Hematopoietic multipotent progenitor cell treated with erythropoietin and hydrocortisone succinate and interleukin-3 and kit ligand, for 17 days (in vitro differentiated cells): ENCODE measurements around the gene PIP5K1C.

Experiments used
- DNase-seq: peaks from one replicate; pipeline ENCODE4 v3.0.0-alpha.2; 2015; ENCODE audit warnings: low spot score

Gene PIP5K1C, protein sequence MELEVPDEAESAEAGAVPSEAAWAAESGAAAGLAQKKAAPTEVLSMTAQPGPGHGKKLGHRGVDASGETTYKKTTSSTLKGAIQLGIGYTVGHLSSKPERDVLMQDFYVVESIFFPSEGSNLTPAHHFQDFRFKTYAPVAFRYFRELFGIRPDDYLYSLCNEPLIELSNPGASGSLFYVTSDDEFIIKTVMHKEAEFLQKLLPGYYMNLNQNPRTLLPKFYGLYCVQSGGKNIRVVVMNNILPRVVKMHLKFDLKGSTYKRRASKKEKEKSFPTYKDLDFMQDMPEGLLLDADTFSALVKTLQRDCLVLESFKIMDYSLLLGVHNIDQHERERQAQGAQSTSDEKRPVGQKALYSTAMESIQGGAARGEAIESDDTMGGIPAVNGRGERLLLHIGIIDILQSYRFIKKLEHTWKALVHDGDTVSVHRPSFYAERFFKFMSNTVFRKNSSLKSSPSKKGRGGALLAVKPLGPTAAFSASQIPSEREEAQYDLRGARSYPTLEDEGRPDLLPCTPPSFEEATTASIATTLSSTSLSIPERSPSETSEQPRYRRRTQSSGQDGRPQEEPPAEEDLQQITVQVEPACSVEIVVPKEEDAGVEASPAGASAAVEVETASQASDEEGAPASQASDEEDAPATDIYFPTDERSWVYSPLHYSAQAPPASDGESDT

DNA sequence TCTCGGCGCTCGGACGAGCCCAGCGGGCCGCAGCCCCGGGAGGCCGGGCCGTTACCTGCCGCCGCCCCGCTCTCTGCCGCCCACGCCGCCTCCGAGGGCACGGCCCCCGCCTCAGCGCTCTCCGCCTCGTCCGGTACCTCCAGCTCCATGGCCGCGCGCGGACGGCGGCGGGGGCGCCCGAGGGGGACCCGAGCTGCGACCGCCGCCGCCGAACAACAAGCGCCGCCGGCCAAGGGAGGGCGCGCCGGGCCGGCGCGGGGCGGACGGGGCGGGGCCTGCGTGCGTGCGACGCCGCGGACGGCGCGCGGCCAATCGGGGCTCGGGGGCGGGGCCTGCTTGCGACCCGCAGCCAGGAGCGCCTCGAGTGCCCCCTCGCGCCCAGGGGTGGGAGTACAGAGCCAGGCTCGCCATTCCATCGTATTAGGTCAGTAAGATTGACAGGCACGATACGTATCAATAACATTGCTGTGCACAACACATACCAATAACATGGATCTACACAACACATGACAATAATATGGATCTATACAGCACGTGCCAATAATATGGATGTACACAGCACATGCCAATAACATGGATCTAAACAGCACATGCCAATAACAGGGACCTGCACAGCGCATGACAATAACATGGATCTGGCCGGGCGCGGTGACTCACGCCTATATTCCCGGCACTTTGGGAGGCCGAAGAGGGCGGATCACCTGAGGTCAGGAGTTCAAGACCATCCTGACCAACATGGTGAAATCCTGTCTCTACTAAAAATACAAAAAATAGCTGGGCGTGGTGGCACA is at the start of gene PIP5K1C:
TSS of gene PIP5K1C (minus strand) at position 227 of the 791 bp plus-strand sequence. CDS start at position 149, 78 bp downstream.
- DNase-seq, result peak; percentile 91

DNA sequence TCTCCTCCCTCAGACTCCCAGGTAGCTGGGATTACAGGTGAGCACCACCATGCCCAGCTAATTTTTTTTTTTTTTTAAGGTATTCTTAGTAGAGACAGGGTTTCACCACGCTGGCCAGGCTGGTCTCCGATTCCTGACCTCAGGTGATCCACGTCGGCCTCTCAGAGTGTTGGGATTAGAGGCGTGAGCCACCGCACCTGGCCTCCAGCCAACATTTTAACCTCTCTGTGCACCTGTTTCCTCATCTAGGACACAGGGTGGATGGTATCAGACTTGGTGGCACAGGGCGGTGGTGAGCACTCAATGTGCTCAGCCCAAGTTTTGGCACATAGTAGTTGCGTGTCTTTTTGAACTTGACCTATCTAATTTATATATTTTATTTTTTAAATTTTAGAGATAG is 48.7 kb upstream of the PIP5K1C start:
- no peak for DNase-seq

DNA sequence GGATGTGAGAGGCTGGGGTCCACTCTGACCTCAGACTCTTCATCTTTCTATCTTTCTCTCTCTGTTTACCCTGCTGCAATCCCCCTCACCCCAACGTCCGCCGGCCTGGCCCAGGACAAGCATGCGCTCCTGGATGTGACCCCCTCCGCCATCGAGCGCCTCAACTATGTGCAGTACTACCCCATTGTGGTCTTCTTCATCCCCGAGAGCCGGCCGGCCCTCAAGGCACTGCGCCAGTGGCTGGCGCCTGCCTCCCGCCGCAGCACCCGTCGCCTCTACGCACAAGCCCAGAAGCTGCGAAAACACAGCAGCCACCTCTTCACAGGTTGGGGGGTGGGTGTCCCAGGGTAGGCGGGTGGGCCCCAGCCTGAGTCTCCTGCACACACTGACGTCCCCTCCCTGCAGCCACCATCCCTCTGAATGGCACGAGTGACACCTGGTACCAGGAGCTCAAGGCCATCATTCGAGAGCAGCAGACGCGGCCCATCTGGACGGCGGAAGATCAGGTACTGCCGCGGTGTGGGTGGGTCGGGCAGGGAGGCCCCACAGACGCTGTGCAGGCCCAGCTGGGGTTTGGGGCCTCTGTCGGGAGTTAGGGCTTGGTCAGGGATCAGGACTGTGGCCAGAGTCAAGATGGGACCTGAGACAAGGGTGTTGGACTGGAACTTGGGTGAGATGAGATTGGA is 46.2 kb upstream of the PIP5K1C start:
- DNase-seq, result no peak

DNA sequence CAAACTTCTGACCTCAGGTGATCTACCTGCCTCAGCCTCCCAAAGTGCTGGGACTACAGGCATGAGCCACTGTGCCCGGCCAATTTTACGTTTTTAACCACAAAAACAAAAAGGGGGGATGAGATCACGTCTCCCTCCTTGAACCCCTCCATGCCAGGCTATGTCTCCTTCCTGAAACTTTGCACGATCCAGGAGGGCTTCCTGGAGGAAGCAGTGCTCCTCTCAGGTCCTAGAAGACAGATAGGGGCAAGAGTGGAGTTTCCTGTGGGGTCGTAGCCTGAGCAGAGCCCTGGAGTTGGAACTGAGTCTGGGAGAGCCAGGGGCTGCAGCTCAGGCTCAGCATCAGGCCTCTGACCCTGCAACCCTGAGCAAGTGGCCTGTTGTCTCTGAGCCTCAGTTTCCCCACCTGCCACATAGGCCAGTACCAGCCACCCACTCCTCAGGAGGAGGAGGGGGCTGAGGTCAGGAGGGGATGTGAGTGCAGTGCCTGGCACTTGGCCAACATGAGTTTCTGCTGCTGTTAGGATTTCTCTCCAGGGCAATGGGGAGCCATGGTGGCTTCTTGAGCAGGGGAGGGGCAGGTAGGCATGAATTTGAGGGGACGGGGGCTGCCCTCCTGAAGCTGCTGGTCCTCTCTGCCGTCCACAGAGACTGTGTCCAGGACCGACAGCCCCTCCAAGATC is 45.2 kb upstream of the PIP5K1C start:
- no peak for DNase-seq

DNA sequence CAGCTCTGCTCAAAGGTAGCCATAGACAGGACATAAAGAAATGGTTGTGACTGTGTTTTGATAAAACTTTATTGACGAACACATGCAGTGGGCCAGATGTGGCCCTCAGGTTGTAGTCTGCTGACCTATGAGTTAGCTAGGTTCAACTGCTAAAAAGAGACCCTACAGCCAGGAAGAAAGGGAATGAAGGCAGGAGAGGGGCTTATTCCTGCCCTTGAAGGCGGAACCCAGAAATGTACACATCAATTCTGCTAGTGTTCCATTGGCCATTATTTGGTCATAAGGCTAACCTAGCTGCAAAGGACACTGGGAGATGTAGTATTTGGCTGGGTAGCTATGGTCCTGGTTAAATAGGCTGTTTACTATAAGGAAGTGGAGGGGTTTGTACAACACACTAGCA is 43.2 kb upstream of the PIP5K1C start:
- no peak for DNase-seq

DNA sequence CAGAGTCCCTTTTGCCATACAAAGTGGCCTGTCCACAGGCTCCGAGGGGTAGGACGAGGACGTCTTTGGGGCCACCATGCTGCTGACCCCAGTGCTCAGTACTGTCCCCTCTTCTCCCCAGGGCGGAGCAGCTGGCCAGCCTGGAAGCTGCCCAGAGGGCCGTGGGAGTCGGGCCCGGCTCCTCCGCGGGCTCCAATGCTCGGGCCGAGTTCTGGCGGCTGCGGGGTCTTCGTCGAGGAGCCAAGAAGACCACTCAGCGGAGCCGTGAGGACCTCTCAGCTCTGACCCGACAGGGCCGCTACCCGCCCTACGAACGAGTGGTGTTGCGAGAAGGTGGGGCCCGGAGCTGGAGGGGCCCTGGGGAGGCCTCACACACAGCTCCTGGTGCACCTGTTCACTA is 40.2 kb upstream of the PIP5K1C start:
- no peak for DNase-seq

DNA sequence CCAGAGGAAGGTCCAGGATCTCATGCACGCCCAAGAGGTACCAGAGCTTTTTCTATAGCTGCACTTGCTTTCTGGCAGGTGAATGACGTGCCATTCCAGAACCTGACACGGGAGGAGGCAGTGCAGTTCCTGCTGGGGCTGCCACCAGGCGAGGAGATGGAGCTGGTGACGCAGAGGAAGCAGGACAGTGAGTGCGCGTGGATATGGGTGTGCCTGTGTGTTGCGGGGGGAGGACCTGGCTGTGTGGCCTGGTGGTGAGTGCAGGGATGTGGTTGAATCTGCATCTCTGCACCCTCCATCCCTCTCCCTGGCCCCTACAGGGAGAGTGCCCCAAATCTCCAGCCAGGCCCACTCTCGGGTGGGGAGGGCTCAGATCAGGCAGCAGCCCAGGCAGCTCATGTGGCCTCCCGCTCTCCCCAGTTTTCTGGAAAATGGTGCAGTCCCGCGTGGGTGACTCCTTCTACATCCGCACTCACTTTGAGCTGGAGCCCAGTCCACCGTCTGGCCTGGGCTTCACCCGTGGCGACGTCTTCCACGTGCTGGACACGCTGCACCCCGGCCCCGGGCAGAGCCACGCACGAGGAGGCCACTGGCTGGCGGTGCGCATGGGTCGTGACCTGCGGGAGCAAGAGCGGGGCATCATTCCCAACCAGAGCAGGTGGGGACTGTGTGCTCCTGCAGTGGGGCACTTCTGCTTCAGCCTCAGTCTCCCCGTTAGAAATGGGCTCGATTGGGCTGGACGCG is 38.4 kb upstream of the PIP5K1C start:
- no peak for DNase-seq

DNA sequence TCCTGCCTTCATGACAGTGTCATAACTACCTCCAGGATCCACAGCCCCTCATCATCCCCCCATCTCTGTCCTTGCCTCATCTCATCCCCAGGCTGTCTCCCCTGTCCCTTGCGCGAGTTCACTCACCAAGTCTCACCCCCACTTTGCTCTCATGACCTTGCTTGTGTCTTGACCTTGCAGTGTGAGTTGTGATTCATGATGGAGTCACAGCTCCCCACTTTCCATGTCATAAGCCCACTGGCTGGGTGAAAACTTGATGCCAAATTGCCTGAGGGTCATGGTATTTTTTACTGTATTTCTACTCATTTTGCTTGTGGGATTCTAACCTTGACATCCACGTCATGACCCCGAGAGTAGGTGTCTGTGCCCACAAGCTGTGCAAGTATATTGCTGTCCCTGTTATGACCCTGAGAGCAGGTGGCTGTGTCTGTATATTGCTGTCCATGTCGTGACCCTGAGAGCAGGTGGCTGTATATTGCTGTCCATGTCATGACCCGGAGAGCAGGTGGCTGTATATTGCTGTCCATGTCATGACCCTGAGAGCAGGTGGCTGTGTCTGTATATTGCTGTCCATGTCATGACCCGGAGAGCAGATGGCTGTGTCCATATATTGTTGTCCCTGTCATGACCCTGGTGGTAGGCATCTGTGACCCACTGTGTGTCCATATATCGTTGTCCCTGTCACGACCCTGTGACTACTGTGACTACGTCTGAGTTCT is 37.4 kb upstream of the PIP5K1C start:
- DNase-seq, result no peak

DNA sequence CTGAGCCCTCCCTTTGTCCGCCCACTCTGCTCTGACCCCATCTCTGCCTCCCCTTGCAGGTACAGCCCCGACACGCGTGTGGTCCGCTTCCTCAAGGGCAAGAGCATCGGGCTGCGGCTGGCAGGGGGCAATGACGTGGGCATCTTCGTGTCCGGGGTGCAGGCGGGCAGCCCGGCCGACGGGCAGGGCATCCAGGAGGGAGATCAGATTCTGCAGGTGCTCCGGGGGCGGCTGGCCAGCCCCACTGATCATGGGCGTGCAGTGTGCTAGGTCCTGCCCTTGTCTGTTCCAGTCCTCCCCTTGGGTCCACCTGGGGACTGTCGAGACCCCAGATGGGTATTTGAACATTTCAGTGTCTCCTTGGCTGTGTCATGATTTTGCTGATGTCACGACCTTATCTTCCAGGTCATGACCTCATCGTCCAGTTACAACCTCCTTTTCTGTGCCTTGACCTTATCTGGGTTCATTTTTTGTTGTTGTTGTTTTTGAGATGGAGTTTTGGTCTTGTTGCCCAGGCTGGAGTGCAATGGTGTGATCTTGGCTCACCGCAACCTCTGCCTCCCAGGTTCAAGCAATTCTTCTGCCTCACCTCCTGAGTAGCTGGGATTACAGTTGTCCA is 35.9 kb upstream of the PIP5K1C start:
- DNase-seq, result no peak

DNA sequence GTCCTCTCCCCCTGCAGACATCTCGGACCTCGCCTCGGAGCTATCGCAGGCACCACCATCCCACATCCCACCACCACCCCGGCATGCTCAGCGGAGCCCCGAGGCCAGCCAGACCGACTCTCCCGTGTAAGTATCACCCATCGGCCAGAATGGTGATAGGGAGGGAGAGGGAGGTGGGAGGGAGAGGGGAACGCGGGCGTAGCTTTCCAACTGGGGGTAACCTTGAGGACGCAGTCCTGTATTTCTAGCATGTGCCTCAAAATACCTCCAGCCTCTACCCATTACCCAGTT is 34.0 kb upstream of the PIP5K1C start:
- no peak for DNase-seq

DNA sequence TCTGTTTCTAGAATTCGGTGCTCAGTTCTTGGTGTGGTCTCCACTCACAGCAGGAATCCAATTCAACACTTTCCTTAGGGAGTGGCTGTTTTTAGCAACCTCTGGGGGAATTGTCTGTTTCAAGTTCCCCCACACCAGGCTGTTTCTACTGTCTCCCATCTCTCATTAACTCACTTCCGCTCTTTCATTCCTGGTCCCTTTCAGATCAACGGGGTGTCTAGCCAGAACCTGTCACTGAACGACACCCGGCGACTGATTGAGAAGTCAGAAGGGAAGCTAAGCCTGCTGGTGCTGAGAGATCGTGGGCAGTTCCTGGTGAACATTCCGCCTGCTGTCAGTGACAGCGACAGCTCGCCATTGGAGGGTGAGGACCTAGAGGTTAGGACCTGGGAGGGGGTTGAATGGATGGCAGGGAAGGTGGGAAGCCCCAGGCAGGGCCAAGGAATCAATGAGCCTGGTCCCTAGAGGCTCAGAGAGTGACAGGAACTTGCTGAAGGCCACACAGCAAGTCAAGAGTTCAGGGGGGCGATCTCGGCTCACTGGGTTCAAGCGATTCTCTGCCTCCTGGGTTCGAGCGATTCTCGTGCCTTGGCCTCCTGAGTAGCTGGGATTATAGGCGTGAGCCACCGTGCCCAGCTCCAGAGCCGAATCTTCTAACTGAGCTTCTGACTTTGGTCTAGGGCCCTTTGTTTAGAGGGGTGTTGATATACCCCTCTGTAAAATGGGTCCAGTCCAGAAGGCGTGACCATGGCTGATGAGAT is 33.5 kb upstream of the PIP5K1C start:
- no peak for DNase-seq

DNA sequence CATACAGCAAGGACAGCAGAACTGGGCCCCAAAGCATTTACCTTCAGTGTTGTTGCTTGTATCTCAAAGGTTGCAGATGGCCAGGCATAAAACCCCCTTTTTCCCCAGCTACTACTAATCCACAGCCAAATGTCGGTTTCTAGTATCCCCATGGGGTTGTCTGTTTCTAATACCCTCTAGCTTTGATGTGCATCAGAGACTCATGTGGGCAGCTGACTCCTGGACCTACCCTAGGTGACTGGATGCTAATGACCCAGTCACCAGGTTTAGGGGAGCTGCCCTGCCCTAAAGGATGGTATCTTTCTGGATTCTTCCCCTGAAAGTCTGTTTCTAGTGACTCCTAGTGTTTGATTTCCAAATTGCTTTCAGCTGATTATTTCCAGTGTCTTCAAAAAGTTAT is 31.8 kb upstream of the PIP5K1C start:
- DNase-seq, result no peak

DNA sequence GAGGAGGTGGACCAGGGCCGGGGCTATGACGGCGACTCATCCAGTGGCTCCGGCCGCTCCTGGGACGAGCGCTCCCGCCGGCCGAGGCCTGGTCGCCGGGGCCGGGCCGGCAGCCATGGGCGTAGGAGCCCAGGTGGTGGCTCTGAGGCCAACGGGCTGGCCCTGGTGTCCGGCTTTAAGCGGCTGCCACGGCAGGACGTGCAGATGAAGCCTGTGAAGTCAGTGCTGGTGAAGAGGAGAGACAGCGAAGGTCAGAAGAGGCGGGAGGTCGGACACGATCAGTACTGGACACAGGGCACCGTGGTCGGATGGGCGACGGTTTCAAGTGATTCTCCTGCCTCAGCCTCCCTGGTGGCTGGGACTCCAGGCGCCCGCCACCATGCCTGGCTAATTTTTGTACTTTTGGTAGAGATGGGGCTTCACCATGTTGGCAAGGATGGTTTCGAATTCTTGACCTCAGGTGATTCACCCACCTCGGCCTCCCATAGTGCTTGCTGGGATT is 30.2 kb upstream of the PIP5K1C start:
- DNase-seq, result no peak

DNA sequence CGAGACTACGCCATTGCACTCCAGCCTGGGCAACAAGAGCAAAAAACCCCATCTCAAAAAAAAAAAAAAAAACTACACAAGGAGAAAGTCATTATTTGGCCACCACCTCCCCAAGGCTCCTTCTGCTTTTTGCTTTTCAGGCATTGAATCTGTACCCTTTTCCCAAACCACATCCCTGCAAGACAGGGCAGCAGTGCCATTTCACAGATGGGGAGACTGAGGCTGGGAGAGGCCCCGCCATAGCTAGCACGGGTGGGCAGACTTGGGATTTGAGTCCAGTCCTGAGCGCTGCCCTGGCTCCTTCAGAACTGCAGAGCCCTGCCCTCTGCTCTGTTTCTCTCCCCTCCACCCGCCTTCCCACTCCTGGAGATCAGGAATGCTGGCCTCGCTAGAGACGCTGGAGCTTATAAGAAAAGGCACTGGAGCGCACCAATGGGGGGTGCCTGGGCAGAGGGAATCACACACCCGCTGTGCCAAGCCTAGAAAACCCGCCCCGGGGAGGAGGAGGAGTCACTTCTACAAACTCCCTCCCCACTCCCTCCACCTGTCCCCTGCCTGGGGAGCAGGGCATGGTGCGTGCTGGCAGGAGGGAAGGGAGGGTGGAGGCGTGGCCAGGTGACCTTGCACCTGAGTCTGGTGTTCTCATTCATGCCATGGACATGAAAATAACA is 25.5 kb upstream of the PIP5K1C start:
- DNase-seq, result no peak

DNA sequence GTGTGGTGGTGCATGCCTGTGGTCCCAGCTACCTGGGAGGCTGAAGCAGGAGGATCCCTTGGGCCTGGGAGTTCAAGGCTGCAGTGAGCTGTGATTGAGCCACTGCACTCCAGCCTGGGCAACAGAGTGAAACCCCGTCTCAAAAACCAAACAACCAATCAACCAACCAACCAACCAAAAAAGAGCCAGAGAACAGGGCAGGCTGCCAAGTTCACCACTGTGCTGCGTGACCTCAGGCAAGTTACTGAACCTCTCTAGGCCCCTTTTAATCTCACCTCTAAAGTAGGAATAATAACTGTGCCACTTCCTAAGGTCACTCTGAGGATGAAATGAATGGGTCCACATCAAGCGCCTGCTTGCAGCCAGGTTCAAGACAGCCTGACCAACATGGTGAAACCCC is 24.9 kb upstream of the PIP5K1C start:
- no peak for DNase-seq

DNA sequence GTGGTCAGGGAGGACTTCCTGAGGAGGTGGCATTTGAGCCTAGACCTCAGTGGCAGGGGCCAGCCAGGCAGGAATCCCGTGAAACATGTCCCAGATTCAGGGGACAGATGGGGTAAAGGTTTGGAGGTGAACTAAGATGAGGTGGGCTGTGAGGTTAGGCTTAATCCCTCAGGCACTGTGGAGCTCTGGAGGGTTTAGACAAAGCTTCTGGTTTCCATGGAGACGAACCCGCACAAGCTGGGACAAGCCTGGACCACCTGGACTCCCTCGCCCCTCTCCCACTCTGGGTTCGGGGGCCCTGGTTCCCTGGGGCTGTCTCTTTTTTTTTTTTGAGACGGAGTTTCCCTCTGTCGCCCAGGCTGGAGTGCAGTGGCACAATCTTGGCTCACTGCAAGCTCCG is 23.6 kb upstream of the PIP5K1C start:
- DNase-seq, result no peak

DNA sequence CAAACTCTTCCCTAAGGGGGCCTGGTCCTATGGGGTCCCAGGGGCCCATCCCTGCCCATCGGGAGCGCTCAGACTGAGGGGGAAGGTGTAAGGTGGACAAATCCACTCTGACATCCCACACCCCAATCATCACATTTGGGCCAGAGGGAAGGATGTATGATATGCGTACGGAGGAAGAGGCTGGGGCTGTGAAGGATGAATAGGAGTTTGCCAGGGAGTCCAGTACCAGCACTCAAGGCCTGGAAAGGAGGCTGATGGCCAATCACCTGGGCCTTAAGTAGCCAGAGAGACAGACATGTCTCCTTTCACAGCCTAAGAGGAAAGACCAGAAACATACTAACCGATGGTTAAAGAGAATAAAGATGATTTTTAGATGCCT is 22.8 kb upstream of the PIP5K1C start:
- DNase-seq, result no peak

DNA sequence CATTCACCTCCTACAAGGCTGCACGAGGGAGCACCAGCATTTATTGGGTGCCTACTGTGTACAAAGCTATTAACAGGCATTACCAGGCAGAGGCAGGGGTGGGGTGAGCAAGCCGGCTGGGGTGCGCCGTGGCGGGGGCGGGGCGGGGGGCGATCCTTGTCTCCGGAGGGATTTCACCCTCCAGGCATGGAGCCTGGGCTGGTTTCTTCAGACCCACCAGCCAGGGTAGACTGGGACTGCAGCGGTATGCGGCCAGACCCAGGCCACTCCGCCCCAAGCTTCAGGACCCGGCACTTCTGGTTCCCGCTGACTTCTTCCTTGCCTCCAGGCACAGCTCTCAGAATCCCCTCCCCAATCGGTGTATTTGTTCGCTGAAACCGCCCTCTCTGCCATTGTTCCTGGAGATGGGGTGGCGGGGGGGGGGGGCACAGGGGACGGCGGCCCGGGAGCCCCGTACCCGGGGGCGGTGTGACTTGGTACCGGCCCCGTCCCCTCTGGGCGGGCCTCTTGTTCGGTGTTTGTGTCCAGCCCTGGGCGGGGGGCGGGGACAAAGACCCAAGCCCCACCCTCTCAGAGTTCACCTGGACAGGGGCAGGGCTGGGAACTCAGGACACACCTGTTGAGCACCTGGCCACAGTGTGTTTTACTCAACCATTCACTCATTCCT is 22.3 kb upstream of the PIP5K1C start:
- DNase-seq, result no peak
